H1 (cell line): Measurements from ENCODE around the gene KAT8.

ENCODE experiments used
- ATF2 ChIP-seq: IDR thresholded peaks from 2 replicates; pipeline ENCODE4 v1.6.1; 2012; ENCODE audit warnings: low read length, inconsistent platforms
- EP300 ChIP-seq, 2 experiments: IDR thresholded peaks; 1 replicate in 1 of 2; 2 replicates in 1 of 2; pipeline ENCODE4 v1.6.1; 2011 to 2012; ENCODE audit warnings: low read depth in 2 of 2, low read length in 2 of 2, mild to moderate bottlenecking in 2 of 2, borderline replicate concordance in 1 of 2, inconsistent platforms in 1 of 2, moderate library complexity in 1 of 2
- MAX ChIP-seq: IDR thresholded peaks from 2 replicates; pipeline ENCODE4 v1.6.1; 2012; ENCODE audit warnings: inconsistent platforms
- SP1 ChIP-seq: IDR thresholded peaks from 2 replicates; pipeline ENCODE4 v1.6.1; 2011; ENCODE audit warnings: low read depth, low read length
- TBP ChIP-seq: IDR thresholded peaks from 2 replicates; pipeline ENCODE4 v1.6.1; 2011; ENCODE audit warnings: low read depth, low read length, improper control_type of control experiment
- TF ChIP-seq, protein P1 (sequence below), 3 experiments: IDR thresholded peaks; 1 replicate in 2 of 3; 2 replicates in 1 of 3; pipeline versions ENCODE4 v1.5.1 to v1.6.1; 2011; ENCODE audit warnings: low read length in 3 of 3, mild to moderate bottlenecking in 3 of 3, inconsistent platforms in 2 of 3, low read depth in 1 of 3, moderate library complexity in 1 of 3; ENCODE audit not compliant: insufficient read depth in 1 of 3; ENCODE audit errors: control extremely low read depth in 1 of 3

DNA sequence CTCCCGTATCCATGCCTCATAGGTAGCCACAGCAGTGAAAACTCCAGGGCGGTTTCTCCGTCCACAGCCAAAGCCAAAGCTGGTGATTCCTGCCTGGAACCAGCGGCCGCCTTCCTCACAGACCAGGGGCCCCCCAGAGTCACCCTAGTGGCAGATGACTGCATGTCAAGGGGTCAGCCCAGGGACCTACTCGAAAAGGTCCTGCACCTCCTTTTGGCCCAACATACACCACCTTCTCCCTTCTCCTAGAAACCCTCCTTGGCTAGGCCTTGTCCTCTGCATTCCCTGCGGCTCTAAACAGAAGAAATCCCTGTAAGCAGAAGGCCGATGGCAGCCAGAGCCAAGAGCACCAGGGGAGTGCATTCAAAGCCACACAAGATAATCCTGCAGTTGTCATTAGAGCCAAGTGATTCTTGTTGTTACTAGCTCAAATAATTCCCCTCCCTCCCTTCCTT lies 26.3 kb downstream of the KAT8 start:
- TF ChIP-seq ATF2 (no peak), SP1 (no peak), EP300 (IDR thresholded peaks at IDR 0.05; ENCODE audit: borderline replicate concordance in 1 of 2, low read depth in 2 of 2, low read length in 2 of 2) (no peak), MAX (no peak), TBP (no peak)
- TF ChIP-seq, protein P1, sequence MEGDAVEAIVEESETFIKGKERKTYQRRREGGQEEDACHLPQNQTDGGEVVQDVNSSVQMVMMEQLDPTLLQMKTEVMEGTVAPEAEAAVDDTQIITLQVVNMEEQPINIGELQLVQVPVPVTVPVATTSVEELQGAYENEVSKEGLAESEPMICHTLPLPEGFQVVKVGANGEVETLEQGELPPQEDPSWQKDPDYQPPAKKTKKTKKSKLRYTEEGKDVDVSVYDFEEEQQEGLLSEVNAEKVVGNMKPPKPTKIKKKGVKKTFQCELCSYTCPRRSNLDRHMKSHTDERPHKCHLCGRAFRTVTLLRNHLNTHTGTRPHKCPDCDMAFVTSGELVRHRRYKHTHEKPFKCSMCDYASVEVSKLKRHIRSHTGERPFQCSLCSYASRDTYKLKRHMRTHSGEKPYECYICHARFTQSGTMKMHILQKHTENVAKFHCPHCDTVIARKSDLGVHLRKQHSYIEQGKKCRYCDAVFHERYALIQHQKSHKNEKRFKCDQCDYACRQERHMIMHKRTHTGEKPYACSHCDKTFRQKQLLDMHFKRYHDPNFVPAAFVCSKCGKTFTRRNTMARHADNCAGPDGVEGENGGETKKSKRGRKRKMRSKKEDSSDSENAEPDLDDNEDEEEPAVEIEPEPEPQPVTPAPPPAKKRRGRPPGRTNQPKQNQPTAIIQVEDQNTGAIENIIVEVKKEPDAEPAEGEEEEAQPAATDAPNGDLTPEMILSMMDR (IDR thresholded peaks at IDR 0.05; ENCODE audit: control extremely low read depth in 1 of 3, insufficient read depth in 1 of 3, low read depth in 1 of 3, low read length in 3 of 3) = peak in 2 of 3 experiments; percentile 1 to 35; a peak in 2 of 4 replicates
